SK-N-SH (cell line): Measurements from ENCODE around the gene UST. TPM values are rescaled to one million over a fixed set of nuclear protein-coding genes. Genes with fewer than 3 reads are reported as not detected.
A peak's percentile ranks its signal among the peaks of the same experiment; 100 is the strongest.

ENCODE experiments used
- CTCF ChIA-PET: fragments of 300-600, 350-600 bp; formaldehyde crosslinking; extraction: SDS; loops from one replicate; lab custom pipeline; 2021; lab: Yijun Ruan, JAX
- POLR2A ChIA-PET: fragments of 350-600 bp; sonication (Branson Sonifier 250); formaldehyde crosslinking; extraction: SDS; loops from one replicate; lab custom pipeline; 2020; ENCODE audit warnings: antibody characterized with exemption, inconsistent platforms; lab: Yijun Ruan, JAX
- DNase-seq: peaks from one replicate; pipeline ENCODE4 v3.0.0; 2012
- H2AFZ ChIP-seq: fragments of 200-600 bp; sonication (generic); 2 replicates; pipeline ENCODE4 v1.8.1; 2016; ENCODE audit warnings: antibody characterized with exemption, mild to moderate bottlenecking, low read depth
- H3F3A ChIP-seq: fragments of 200-600 bp; sonication (generic); replicated peaks from 2 replicates; pipeline ENCODE3; 2016; ENCODE audit warnings: antibody characterized with exemption, mild to moderate bottlenecking; ENCODE audit not compliant: insufficient read depth
- H3K27ac ChIP-seq, 2 experiments: fragments of 200-500 bp in 1 of 2; fragments of 200-600 bp in 1 of 2; sonication (Bioruptor generic) in 1 of 2; sonication (generic), shearing (Covaris generic) in 1 of 2; 2 replicates each; pipeline versions ENCODE4 v1.5.1 to v1.6.1; 2014 to 2016; ENCODE audit warnings: low read depth in 2 of 2, inconsistent platforms in 1 of 2, low read length in 1 of 2, mild to moderate bottlenecking in 1 of 2, mixed read lengths in 1 of 2
- H3K27me3 ChIP-seq: fragments of 200-600 bp; sonication (generic), shearing (Covaris generic); 2 replicates; pipeline ENCODE4 v1.6.1; 2016; ENCODE audit warnings: mixed run types; ENCODE audit not compliant: insufficient read depth
- H3K36me3 ChIP-seq, 2 experiments: fragments of 200-500 bp in 1 of 2; fragments of 200-600 bp in 1 of 2; sonication (Bioruptor generic) in 1 of 2; sonication (generic) in 1 of 2; replicated peaks in 1 of 2; 2 replicates each; pipeline versions ENCODE3 to v1.5.1; 2014 to 2016; ENCODE audit warnings: low read length in 1 of 2, mild to moderate bottlenecking in 1 of 2; ENCODE audit not compliant: insufficient read depth in 2 of 2, control insufficient read depth in 1 of 2
- H3K4me1 ChIP-seq, 2 experiments: fragments of 200-500 bp in 1 of 2; fragments of 200-600 bp in 1 of 2; sonication (Bioruptor generic) in 1 of 2; sonication (generic), shearing (Covaris generic) in 1 of 2; 2 replicates each; pipeline versions ENCODE4 v1.5.1 to v1.6.1; 2014 to 2016; ENCODE audit warnings: low read depth in 1 of 2, low read length in 1 of 2, mixed run types in 1 of 2; ENCODE audit not compliant: insufficient read depth in 2 of 2, control insufficient read depth in 1 of 2
- H3K4me2 ChIP-seq: fragments of 200-600 bp; sonication (generic), shearing (Covaris generic); 2 replicates; pipeline ENCODE4 v1.6.1; 2017; ENCODE audit warnings: mixed run types
- H3K4me3 ChIP-seq, 2 experiments: fragments of 200-500 bp in 1 of 2; fragments of 200-600 bp in 1 of 2; sonication (Bioruptor generic) in 1 of 2; sonication (generic), shearing (Covaris generic) in 1 of 2; 2 replicates each; pipeline versions ENCODE4 v1.5.1 to v1.8.1; 2014 to 2016; ENCODE audit warnings: low read depth in 2 of 2, inconsistent platforms in 1 of 2, low read length in 1 of 2, mild to moderate bottlenecking in 1 of 2, mixed read lengths in 1 of 2, moderate library complexity in 1 of 2
- H3K79me2 ChIP-seq: fragments of 200-600 bp; sonication (generic); 2 replicates; pipeline ENCODE4 v1.8.1; 2017; ENCODE audit warnings: mild to moderate bottlenecking; ENCODE audit not compliant: insufficient read depth
- H3K9ac ChIP-seq: fragments of 200-600 bp; sonication (generic); 2 replicates; pipeline ENCODE4 v1.6.1; 2017; ENCODE audit warnings: mixed run types
- H3K9me2 ChIP-seq: fragments of 200-600 bp; sonication (generic); 2 replicates; pipeline ENCODE4 v1.6.1; 2017; ENCODE audit warnings: mixed run types
- H3K9me3 ChIP-seq: fragments of 200-600 bp; sonication (generic); 2 replicates; pipeline ENCODE4 v1.6.1; 2017; ENCODE audit warnings: mixed run types, mild to moderate bottlenecking, moderate library complexity
- H4K20me1 ChIP-seq: fragments of 200-600 bp; sonication (generic); 2 replicates; pipeline ENCODE4 v1.6.1; 2017; ENCODE audit warnings: mild to moderate bottlenecking, mixed run types; ENCODE audit not compliant: insufficient read depth
- CHD2 ChIP-seq: fragments of 150-350 bp; IDR thresholded peaks from 2 replicates; pipeline ENCODE4 v1.6.1; 2018; ENCODE audit warnings: low read length; ENCODE audit not compliant: partially characterized antibody
- EP300 ChIP-seq, 2 experiments: IDR thresholded peaks; 2 replicates each; pipeline versions ENCODE4 v1.4.0 to v1.6.1; 2012; ENCODE audit warnings: borderline replicate concordance in 1 of 2, low read depth in 1 of 2, low read length in 1 of 2
- FOSL2 ChIP-seq: IDR thresholded peaks from 2 replicates; pipeline ENCODE4 v1.4.0; 2012; ENCODE audit warnings: low read depth, mild to moderate bottlenecking, moderate library complexity, borderline replicate concordance
- FOXJ3 ChIP-seq: sonication (generic); formaldehyde crosslinking; IDR thresholded peaks from 2 replicates; pipeline ENCODE4 v1.5.1; 2020; ENCODE audit warnings: mild to moderate bottlenecking, missing genetic modification reagents
- NFIC ChIP-seq: IDR thresholded peaks from 2 replicates; pipeline ENCODE4 v1.4.0; 2012; ENCODE audit warnings: borderline replicate concordance
- RAD21 ChIP-seq: IDR thresholded peaks from 2 replicates; pipeline ENCODE4 v1.6.1; 2012; ENCODE audit warnings: mild to moderate bottlenecking, low read length
- RCOR1 ChIP-seq: fragments of 150-350 bp; IDR thresholded peaks from 2 replicates; pipeline ENCODE4 v1.6.1; 2017; ENCODE audit warnings: antibody characterized with exemption, low read length
- RFX5 ChIP-seq: IDR thresholded peaks from 2 replicates; pipeline ENCODE4 v1.6.1; 2012; ENCODE audit warnings: mild to moderate bottlenecking, improper control_type of control experiment, low read length
- TAF1 ChIP-seq: IDR thresholded peaks from 2 replicates; pipeline ENCODE4 v1.6.1; 2012; ENCODE audit warnings: low read depth, mild to moderate bottlenecking, low read length, moderate library complexity, borderline replicate concordance
- WGBS: methylation state at CpG from one replicate; pipeline ENCODE4 v1.1.6; 2017; ENCODE audit warnings: low lambda C conversion rate; 5-methylcytosine and 5-hydroxymethylcytosine counted together
- polyA plus RNA-seq, 3 experiments: library from polyadenylated mRNA; depleted of rRNA; stranded (reverse); fragments of >200 nt; gene quantifications; 2 replicates each; pipeline ENCODE4 v1.2.3, GENCODE V29; 2012

Gene UST
- polyA plus RNA-seq, 1 of the 3 experiments (the other 2 are of a cell fraction), result 1.7 TPM

DNA sequence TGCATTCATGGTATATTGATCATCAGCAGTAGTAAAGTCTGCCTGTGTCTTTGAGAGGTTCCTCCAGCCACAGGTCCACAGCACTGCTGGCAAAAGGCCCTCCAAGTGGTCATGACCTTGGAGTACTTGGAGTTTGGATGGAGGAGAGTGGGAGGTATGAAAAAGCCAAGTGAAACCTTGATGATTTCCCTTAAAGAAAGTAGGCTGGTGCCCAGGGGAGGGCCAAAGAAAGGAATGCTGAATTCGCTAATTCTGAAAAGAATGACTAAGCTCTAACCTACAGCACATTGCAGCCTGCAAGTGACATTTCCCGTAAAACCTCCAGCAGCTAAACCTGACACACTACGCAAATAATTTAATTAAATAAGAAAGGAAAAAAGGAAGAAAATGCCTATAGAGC is 347.3 kb downstream of the UST start:
- Histone ChIP-seq H3K9me2 (no peaks in the 10 kb centered on the region), H3K79me2 (no peaks in the 10 kb centered on the region), H2AFZ (peak overlapping the region; percentile 76; the same call in 1 of the 2 replicates), H3K27ac (peak overlapping the region; percentile 32 to 75), H3K4me3 (no peak overlapping the region), H3K9me3 (peaks cover 11% of the 10 kb centered on the region), H3K9ac (no peak overlapping the region), H3F3A (peaks cover 3% of the 10 kb centered on the region), H3K4me2 (peak overlapping the region; percentile 67), H3K4me1 (peaks cover 8 to 13% of the 10 kb centered on the region in 2 experiments; a peak in 3 of 4 replicates), H4K20me1 (no peaks in the 10 kb centered on the region), H3K27me3 (no peaks in the 10 kb centered on the region), H3K36me3 (peaks cover 0 to 4% of the 10 kb centered on the region in 2 experiments)
- POLR2A ChIA-PET, result no interaction called here
- DNase-seq, result no peak
- WGBS, result 42% methylated on average over 3 of the region's 3 CpGs
- CTCF ChIA-PET, result interaction anchor here (0.9 to 1.4 kb wide), 3 partner anchors 9 to 338 kb away, joined by 5 to 6 read pairs (median 5); no protein-coding TSS in a partner anchor
- TF ChIP-seq EP300 (IDR thresholded peaks at IDR 0.05; ENCODE audit: borderline replicate concordance in 1 of 2, low read depth in 1 of 2, low read length in 1 of 2), result no peak
- 0 out of 2 replicates have a peak, but pooled peaks have one; percentile 3 for TF ChIP-seq FOSL2

DNA sequence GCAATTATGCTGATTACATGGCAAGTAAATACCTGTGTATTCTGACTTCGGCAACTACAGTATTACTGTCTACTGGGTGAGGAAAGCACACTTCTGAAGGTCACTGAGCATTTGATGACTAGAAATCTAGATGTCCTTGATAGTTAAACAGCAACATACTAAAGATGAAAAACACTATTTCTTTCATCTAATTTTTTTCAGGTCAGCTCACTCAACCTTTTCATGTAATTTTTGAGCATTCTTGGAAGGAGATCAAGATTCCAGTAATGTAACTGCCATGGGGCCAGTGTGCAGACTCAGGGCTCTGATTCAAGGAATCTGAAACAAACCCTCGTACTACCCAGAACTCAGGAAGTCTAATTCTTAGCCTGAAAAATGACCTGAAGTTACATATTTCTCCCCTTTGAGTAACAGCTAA is 348.1 kb downstream of the UST start:
- H3K27me3 ChIP-seq, result no peaks in the 10 kb centered on the region
- no peaks in the 10 kb centered on the region for H3K9me2 ChIP-seq
- TF ChIP-seq NFIC (peak; percentile 48; the same call in 1 of the 2 replicates), TAF1 (no peak)
- peaks cover 3% of the 10 kb centered on the region for H3F3A ChIP-seq
- no peak overlapping the region for H3K4me3 ChIP-seq
- POLR2A ChIA-PET, result no interaction called here
- H3K9me3 ChIP-seq, result peaks cover 12% of the 10 kb centered on the region
- no peak overlapping the region for H3K9ac ChIP-seq
- 68% methylated on average over 2 of the region's 2 CpGs for WGBS
- peaks cover 8 to 13% of the 10 kb centered on the region in 2 experiments; a peak in 3 of 4 replicates for H3K4me1 ChIP-seq
- H3K27ac ChIP-seq, result peak overlapping the region in 1 of 2 experiments; percentile 75; a peak in 1 of 4 replicates
- no peak overlapping the region for H2AFZ ChIP-seq
- CTCF ChIA-PET, result interaction anchor here (0.9 to 1.4 kb wide), 3 partner anchors 10 to 337 kb away, joined by 5 to 6 read pairs (median 5); no protein-coding TSS in a partner anchor
- peaks cover 0 to 4% of the 10 kb centered on the region in 2 experiments for H3K36me3 ChIP-seq
- no peak for DNase-seq
- H3K4me2 ChIP-seq, result no peak overlapping the region
- H4K20me1 ChIP-seq, result no peaks in the 10 kb centered on the region
- H3K79me2 ChIP-seq, result no peaks in the 10 kb centered on the region

DNA sequence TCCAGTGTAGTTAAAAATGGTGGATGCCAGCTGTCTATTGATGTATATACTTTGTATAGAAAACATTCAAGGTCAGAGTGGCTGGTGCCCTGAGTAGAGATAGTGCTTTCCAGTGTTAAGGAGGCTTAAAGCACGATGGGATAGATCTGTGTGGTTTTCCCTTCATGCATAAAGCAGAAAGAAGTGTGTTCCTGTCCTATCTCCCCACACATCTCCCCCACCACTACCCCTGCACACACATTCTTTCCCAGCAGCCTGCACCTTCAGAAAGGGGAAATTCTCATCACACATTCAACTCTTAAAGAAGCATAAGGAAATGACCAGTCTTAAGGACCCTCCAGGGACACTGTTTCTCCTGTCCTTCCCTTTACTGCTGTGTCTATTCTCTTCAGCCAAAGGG is 349.0 kb downstream of the UST start:
- H3K9ac ChIP-seq, result no peak overlapping the region
- no peaks in the 10 kb centered on the region for H3K27me3 ChIP-seq
- no peak for DNase-seq
- no peak overlapping the region; a peak in 1 of 4 replicates for H3K27ac ChIP-seq
- H3K4me2 ChIP-seq, result no peak overlapping the region
- no peaks in the 10 kb centered on the region for H3K9me2 ChIP-seq
- no peaks in the 10 kb centered on the region for H4K20me1 ChIP-seq
- no peaks in the 10 kb centered on the region for H3K79me2 ChIP-seq
- no peak overlapping the region for H2AFZ ChIP-seq
- H3K36me3 ChIP-seq, result peaks cover 0 to 4% of the 10 kb centered on the region in 2 experiments
- H3K4me1 ChIP-seq, result peaks cover 6 to 13% of the 10 kb centered on the region in 2 experiments; a peak in 3 of 4 replicates
- CTCF ChIA-PET, result interaction anchor here (1.4 to 2.7 kb wide), 3 partner anchors 13 to 336 kb away, joined by 5 to 12 read pairs (median 6); no protein-coding TSS in a partner anchor
- POLR2A ChIA-PET, result no interaction called here
- H3F3A ChIP-seq, result peaks cover 3% of the 10 kb centered on the region
- WGBS, result 60% methylated on average over 1 of the region's 1 CpG
- H3K4me3 ChIP-seq, result no peak overlapping the region
- TF ChIP-seq FOXJ3 (CRISPR knock-in tag), result no peak
- no peak for TF ChIP-seq RCOR1
- no peak for TF ChIP-seq RFX5
- TF ChIP-seq CHD2, result no peak
- TF ChIP-seq TAF1, result no peak
- no peak for TF ChIP-seq RAD21
- H3K9me3 ChIP-seq, result peaks cover 12% of the 10 kb centered on the region
